HEK293 (cell line): ENCODE data around the gene NKG7.

Experiments used
- CTCF ChIA-PET: fragments of 350-600 bp; formaldehyde crosslinking; extraction: SDS; loops from one replicate; lab custom pipeline; 2021; ENCODE audit warnings: antibody characterized with exemption; lab: Yijun Ruan, JAX
- POLR2A ChIA-PET: fragments of 300-600 bp; formaldehyde crosslinking; extraction: SDS; loops from one replicate; lab custom pipeline; 2020; ENCODE audit warnings: antibody characterized with exemption, inconsistent platforms; lab: Yijun Ruan, JAX
- H3K27ac ChIP-seq: fragments of 200-500 bp; sonication (Bioruptor generic); 2 replicates; pipeline ENCODE4 v1.5.1; 2014; ENCODE audit warnings: low read depth, low read length, control low read depth, inconsistent platforms; ENCODE audit errors: extremely low read depth
- H3K36me3 ChIP-seq, 2 experiments: fragments of 200-500 bp in 1 of 2; sonication (Bioruptor generic) in 1 of 2; 1 replicate in 1 of 2; 2 replicates in 1 of 2; pipeline ENCODE4 v1.5.1; 2014 to 2017; ENCODE audit warnings: inconsistent platforms in 2 of 2, low read length in 2 of 2; ENCODE audit not compliant: control insufficient read depth in 2 of 2, insufficient read depth in 1 of 2
- H3K4me1 ChIP-seq: fragments of 200-500 bp; sonication (Bioruptor generic); 2 replicates; pipeline ENCODE4 v1.5.1; 2014; ENCODE audit warnings: mild to moderate bottlenecking, low read length, inconsistent platforms; ENCODE audit not compliant: control insufficient read depth, insufficient read depth
- H3K4me3 ChIP-seq: 2 replicates; pipeline ENCODE4 v1.5.1; 2011; ENCODE audit warnings: low read depth, mild to moderate bottlenecking, control low read depth, low read length, moderate library complexity
- H3K9me3 ChIP-seq: fragments of 200-500 bp; sonication (Bioruptor generic); 2 replicates; pipeline ENCODE4 v1.5.1; 2014; ENCODE audit warnings: low read depth, low read length, inconsistent platforms; ENCODE audit not compliant: control insufficient read depth, insufficient read depth
- CTCF ChIP-seq: fragments of 450-650 bp; formaldehyde crosslinking; IDR thresholded peaks from 2 replicates; pipeline ENCODE4 v1.5.1; 2016; ENCODE audit warnings: missing biosample characterization, missing genetic modification characterization
- GFI1B ChIP-seq: fragments of 450-650 bp; formaldehyde crosslinking; IDR thresholded peaks from 2 replicates; pipeline ENCODE4 v1.5.1; 2016; ENCODE audit warnings: missing biosample characterization, missing genetic modification characterization
- GLI2 ChIP-seq: fragments of 450-650 bp; formaldehyde crosslinking; IDR thresholded peaks from 2 replicates; pipeline ENCODE4; 2017; ENCODE audit warnings: missing biosample characterization, missing genetic modification characterization, low read depth, borderline replicate concordance
- GLI4 ChIP-seq: fragments of 450-650 bp; formaldehyde crosslinking; IDR thresholded peaks from 2 replicates; pipeline ENCODE4 v1.5.1; 2016; ENCODE audit warnings: missing biosample characterization, missing genetic modification characterization
- HIC1 ChIP-seq: fragments of 450-650 bp; formaldehyde crosslinking; IDR thresholded peaks from 2 replicates; pipeline ENCODE4 v1.5.1; 2016; ENCODE audit warnings: missing biosample characterization, missing genetic modification characterization
- KLF9 ChIP-seq: fragments of 450-650 bp; formaldehyde crosslinking; IDR thresholded peaks from 2 replicates; pipeline ENCODE4 v1.5.1; 2016; ENCODE audit warnings: missing biosample characterization, missing genetic modification characterization, low read depth
- SCRT2 ChIP-seq: fragments of 450-650 bp; formaldehyde crosslinking; IDR thresholded peaks from 2 replicates; pipeline ENCODE4 v1.5.1; 2016; ENCODE audit warnings: missing biosample characterization, missing genetic modification characterization
- SP2 ChIP-seq: fragments of 450-650 bp; formaldehyde crosslinking; IDR thresholded peaks from 2 replicates; pipeline ENCODE4 v1.5.1; 2016; ENCODE audit warnings: missing biosample characterization, missing genetic modification characterization
- SP3 ChIP-seq: fragments of 450-650 bp; formaldehyde crosslinking; IDR thresholded peaks from 2 replicates; pipeline ENCODE4 v1.5.1; 2016; ENCODE audit warnings: missing biosample characterization, missing genetic modification characterization
- TRIM28 ChIP-seq: IDR thresholded peaks from 2 replicates; pipeline ENCODE4 v1.6.1; 2011; ENCODE audit warnings: low read length, control low read depth, borderline replicate concordance
- YY1 ChIP-seq: fragments of 450-650 bp; formaldehyde crosslinking; IDR thresholded peaks from 2 replicates; pipeline ENCODE4 v1.5.1; 2018; ENCODE audit warnings: missing biosample characterization, missing genetic modification characterization
- ZBTB48 ChIP-seq: fragments of 450-650 bp; formaldehyde crosslinking; IDR thresholded peaks from 2 replicates; pipeline ENCODE4 v1.5.1; 2016; ENCODE audit warnings: missing biosample characterization, missing genetic modification characterization
- ZBTB8A ChIP-seq: fragments of 450-650 bp; formaldehyde crosslinking; IDR thresholded peaks from 2 replicates; pipeline ENCODE4 v1.5.1; 2016; ENCODE audit warnings: missing biosample characterization, missing genetic modification characterization
- ZFHX2 ChIP-seq: fragments of 450-650 bp; formaldehyde crosslinking; conservative IDR thresholded peaks from 2 replicates; pipeline ENCODE4 v1.5.1; 2016; ENCODE audit warnings: missing biosample characterization, missing genetic modification characterization
- ZNF121 ChIP-seq: fragments of 450-650 bp; formaldehyde crosslinking; IDR thresholded peaks from 2 replicates; pipeline ENCODE4 v1.5.1; 2016; ENCODE audit warnings: missing biosample characterization, missing genetic modification characterization
- ZNF140 ChIP-seq: fragments of 450-650 bp; formaldehyde crosslinking; IDR thresholded peaks from 2 replicates; pipeline ENCODE4 v1.5.1; 2016; ENCODE audit warnings: missing biosample characterization, missing genetic modification characterization
- ZNF174 ChIP-seq: fragments of 450-650 bp; formaldehyde crosslinking; IDR thresholded peaks from 2 replicates; pipeline ENCODE4 v1.5.0; 2017; ENCODE audit warnings: missing biosample characterization, mild to moderate bottlenecking, missing genetic modification characterization
- ZNF266 ChIP-seq: fragments of 450-650 bp; formaldehyde crosslinking; IDR thresholded peaks from 2 replicates; pipeline ENCODE4 v1.5.1; 2016; ENCODE audit warnings: missing biosample characterization, missing genetic modification characterization, low read depth
- ZNF335 ChIP-seq: fragments of 450-650 bp; formaldehyde crosslinking; conservative IDR thresholded peaks from 2 replicates; pipeline ENCODE4 v1.5.1; 2016; ENCODE audit warnings: missing biosample characterization, missing genetic modification characterization
- ZNF416 ChIP-seq: fragments of 450-650 bp; formaldehyde crosslinking; IDR thresholded peaks from 2 replicates; pipeline ENCODE4 v1.5.1; 2016; ENCODE audit warnings: missing biosample characterization, missing genetic modification characterization
- ZNF433 ChIP-seq: fragments of 450-650 bp; formaldehyde crosslinking; IDR thresholded peaks from 2 replicates; pipeline ENCODE4 v1.5.1; 2016; ENCODE audit warnings: missing biosample characterization, missing genetic modification characterization, low read depth
- ZNF501 ChIP-seq: fragments of 450-650 bp; formaldehyde crosslinking; IDR thresholded peaks from 2 replicates; pipeline ENCODE4 v1.5.1; 2016; ENCODE audit warnings: missing biosample characterization, missing genetic modification characterization
- ZNF521 ChIP-seq: fragments of 450-650 bp; formaldehyde crosslinking; IDR thresholded peaks from 2 replicates; pipeline ENCODE4 v1.5.1; 2017; ENCODE audit warnings: missing biosample characterization, mild to moderate bottlenecking, missing genetic modification characterization
- ZNF560 ChIP-seq: fragments of 450-650 bp; formaldehyde crosslinking; IDR thresholded peaks from 2 replicates; pipeline ENCODE4 v1.5.1; 2017; ENCODE audit warnings: missing biosample characterization, missing genetic modification characterization, borderline replicate concordance
- ZNF610 ChIP-seq: fragments of 450-650 bp; formaldehyde crosslinking; IDR thresholded peaks from 2 replicates; pipeline ENCODE4 v1.5.1; 2016; ENCODE audit warnings: missing biosample characterization, missing genetic modification characterization, borderline replicate concordance
- ZNF623 ChIP-seq: fragments of 450-650 bp; formaldehyde crosslinking; IDR thresholded peaks from 2 replicates; pipeline ENCODE4 v1.5.1; 2016; ENCODE audit warnings: missing biosample characterization, missing genetic modification characterization
- ZSCAN16 ChIP-seq: fragments of 450-650 bp; formaldehyde crosslinking; IDR thresholded peaks from 2 replicates; pipeline ENCODE4 v1.5.1; 2016; ENCODE audit warnings: missing biosample characterization, missing genetic modification characterization
- ZXDB ChIP-seq: fragments of 450-650 bp; formaldehyde crosslinking; IDR thresholded peaks from 2 replicates; pipeline ENCODE4 v1.5.1; 2016; ENCODE audit warnings: missing biosample characterization, missing genetic modification characterization
- TF ChIP-seq, protein P1 (sequence below): fragments of 450-650 bp; formaldehyde crosslinking; IDR thresholded peaks from 2 replicates; pipeline ENCODE4 v1.5.1; 2016; ENCODE audit warnings: missing biosample characterization, missing genetic modification characterization

The NKG7 gene

GRCh38 chr19:51372021-51372648 is 319 bp downstream of the NKG7 start (continued):
- TF ChIP-seq SP3 (tag by site-specific recombination) (no peak), ZNF610 (tag by site-specific recombination) (no peak), ZBTB48 (no peak), ZNF501 (tag by site-specific recombination) (no peak), KLF9 (no peak), ZNF266 (no peak), CTCF (no peak), ZNF335 (tag by site-specific recombination) (no peak), GLI2 (tag by site-specific recombination) (no peak), GFI1B (tag by site-specific recombination) (no peak)

DNA sequence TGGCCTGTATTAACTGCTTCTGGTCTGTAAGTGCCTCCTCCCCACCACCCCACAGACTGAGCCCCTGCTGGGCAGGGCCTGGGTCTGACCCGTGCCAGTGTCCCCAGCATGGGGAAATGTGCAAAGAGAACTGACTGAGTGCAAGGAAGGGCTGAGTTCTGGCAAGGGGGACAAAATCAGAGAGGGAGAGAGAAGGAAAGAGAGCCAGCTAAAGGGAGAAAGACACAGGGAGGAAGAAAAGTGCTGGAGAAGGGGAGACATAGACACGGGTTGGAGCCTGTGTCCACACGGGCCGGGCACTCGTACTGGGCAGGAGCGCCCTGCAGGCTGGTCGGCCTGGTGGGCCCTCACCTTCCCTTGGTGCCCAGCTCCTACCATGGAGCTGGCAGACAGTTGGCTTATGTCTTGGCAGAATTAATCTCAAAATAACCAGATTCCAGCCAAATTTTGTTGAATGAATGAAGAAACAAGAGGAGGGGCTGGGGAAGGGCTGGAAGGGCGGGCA is 1.2 kb downstream of the NKG7 start:
- H3K4me3 ChIP-seq: no peak overlapping the region
- no peak for TF ChIP-seq SP2 (tag by site-specific recombination)
- TF ChIP-seq HIC1 (tag by site-specific recombination): no peak
- TF ChIP-seq ZNF623 (tag by site-specific recombination): no peak
- no peak for TF ChIP-seq ZNF174 (tag by site-specific recombination)
- TF ChIP-seq ZNF560 (tag by site-specific recombination): no peak
- TF ChIP-seq, protein P1, sequence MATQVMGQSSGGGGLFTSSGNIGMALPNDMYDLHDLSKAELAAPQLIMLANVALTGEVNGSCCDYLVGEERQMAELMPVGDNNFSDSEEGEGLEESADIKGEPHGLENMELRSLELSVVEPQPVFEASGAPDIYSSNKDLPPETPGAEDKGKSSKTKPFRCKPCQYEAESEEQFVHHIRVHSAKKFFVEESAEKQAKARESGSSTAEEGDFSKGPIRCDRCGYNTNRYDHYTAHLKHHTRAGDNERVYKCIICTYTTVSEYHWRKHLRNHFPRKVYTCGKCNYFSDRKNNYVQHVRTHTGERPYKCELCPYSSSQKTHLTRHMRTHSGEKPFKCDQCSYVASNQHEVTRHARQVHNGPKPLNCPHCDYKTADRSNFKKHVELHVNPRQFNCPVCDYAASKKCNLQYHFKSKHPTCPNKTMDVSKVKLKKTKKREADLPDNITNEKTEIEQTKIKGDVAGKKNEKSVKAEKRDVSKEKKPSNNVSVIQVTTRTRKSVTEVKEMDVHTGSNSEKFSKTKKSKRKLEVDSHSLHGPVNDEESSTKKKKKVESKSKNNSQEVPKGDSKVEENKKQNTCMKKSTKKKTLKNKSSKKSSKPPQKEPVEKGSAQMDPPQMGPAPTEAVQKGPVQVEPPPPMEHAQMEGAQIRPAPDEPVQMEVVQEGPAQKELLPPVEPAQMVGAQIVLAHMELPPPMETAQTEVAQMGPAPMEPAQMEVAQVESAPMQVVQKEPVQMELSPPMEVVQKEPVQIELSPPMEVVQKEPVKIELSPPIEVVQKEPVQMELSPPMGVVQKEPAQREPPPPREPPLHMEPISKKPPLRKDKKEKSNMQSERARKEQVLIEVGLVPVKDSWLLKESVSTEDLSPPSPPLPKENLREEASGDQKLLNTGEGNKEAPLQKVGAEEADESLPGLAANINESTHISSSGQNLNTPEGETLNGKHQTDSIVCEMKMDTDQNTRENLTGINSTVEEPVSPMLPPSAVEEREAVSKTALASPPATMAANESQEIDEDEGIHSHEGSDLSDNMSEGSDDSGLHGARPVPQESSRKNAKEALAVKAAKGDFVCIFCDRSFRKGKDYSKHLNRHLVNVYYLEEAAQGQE (tag by site-specific recombination): no peak
- no peak for TF ChIP-seq ZXDB (tag by site-specific recombination)
- TF ChIP-seq ZSCAN16 (tag by site-specific recombination): no peak
- TF ChIP-seq CTCF: no peak
- no peak for TF ChIP-seq GLI4 (tag by site-specific recombination)
- TF ChIP-seq ZNF521: no peak
- TF ChIP-seq ZNF416: no peak
- TF ChIP-seq ZNF140: no peak
- no peak for TF ChIP-seq ZFHX2 (tag by site-specific recombination)
- TF ChIP-seq TRIM28: no peak
- no peak for TF ChIP-seq SCRT2 (tag by site-specific recombination)
- TF ChIP-seq ZBTB8A (tag by site-specific recombination): no peak
- TF ChIP-seq YY1 (tag by site-specific recombination): no peak
- no peak for TF ChIP-seq ZNF433 (tag by site-specific recombination)
- TF ChIP-seq ZNF121 (tag by site-specific recombination): no peak
- CTCF ChIA-PET: no interaction called here

More for the DNA sequence above, 1.2 kb downstream of the NKG7 start:
- Histone ChIP-seq H3K9me3 (no peaks in the 10 kb centered on the region), H3K36me3 (no peaks in the 10 kb centered on the region), H3K27ac (no peak overlapping the region), H3K4me1 (no peaks in the 10 kb centered on the region; the same call in 1 of the 2 replicates)
- POLR2A ChIA-PET: interaction anchor here (0.7 kb wide), 1 partner anchor 13 kb away, joined by 3 read pairs; no protein-coding TSS in a partner anchor
